BLaER1 (cell line): ENCODE results near the gene HUWE1.

Experiments used
- H3K27ac ChIP-seq: shearing (Covaris generic); formaldehyde crosslinking; 2 replicates; pipeline ENCODE4 v1.8.1; 2022
- H3K27me3 ChIP-seq: shearing (Covaris generic); formaldehyde crosslinking; 2 replicates; pipeline ENCODE4 v1.8.1; 2022
- H3K36me3 ChIP-seq: shearing (Covaris generic); formaldehyde crosslinking; 2 replicates; pipeline ENCODE4 v1.8.1; 2022
- H3K4me1 ChIP-seq: shearing (Covaris generic); formaldehyde crosslinking; 2 replicates; pipeline ENCODE4 v1.8.1; 2022
- H3K4me2 ChIP-seq: shearing (Covaris generic); formaldehyde crosslinking; 2 replicates; pipeline ENCODE4 v1.8.1; 2022
- H3K4me3 ChIP-seq: shearing (Covaris generic); formaldehyde crosslinking; 2 replicates; pipeline ENCODE4 v1.8.1; 2022
- H3K9ac ChIP-seq: shearing (Covaris generic); formaldehyde crosslinking; 2 replicates; pipeline ENCODE4 v1.8.1; 2022
- H3K9me3 ChIP-seq: shearing (Covaris generic); formaldehyde crosslinking; 2 replicates; pipeline ENCODE4 v1.8.1; 2022
- H4K20me1 ChIP-seq: shearing (Covaris generic); formaldehyde crosslinking; 2 replicates; pipeline ENCODE4 v1.8.1; 2022
- Cebpa-rat ChIP-seq: shearing (Covaris generic); IDR thresholded peaks from 2 replicates; pipeline ENCODE4 v1.8.1; 2022

HUWE1 gene

DNA sequence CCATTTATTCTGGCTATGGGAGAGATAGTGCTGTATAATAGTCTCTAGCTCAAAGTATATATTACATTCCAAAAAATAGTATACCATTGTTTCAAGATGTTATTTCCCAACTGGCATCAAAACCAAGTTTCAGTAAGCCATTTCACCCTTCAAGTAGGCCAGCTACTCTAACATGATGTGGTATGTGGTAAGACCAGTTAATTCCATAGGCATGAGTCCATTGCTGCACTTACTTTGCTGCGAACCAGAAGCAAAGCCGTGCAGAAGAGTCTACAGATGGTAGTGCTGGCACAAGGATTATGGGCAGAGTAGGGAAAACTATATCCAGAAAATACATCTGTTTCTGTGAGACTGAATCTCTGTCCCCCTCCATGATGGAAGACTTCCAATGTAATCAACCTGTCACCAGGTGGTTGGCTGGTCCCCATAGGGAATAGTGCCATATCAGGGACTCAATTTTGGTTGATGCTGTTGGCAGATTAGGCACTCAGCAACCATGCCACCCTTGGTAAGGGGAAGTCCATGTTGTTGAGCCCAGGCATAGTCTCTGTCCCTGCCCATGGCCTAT, 202.6 kb downstream of the HUWE1 start:
- H3K4me1 ChIP-seq, result no peaks in the 10 kb centered on the region
- no peaks in the 10 kb centered on the region for H3K36me3 ChIP-seq
- H3K4me3 ChIP-seq, result no peak overlapping the region
- H3K27me3 ChIP-seq, result peaks cover 42% of the 10 kb centered on the region
- H3K4me2 ChIP-seq, result no peak overlapping the region
- no peak overlapping the region for H3K9ac ChIP-seq
- no peaks in the 10 kb centered on the region for H3K9me3 ChIP-seq
- H3K27ac ChIP-seq, result no peak overlapping the region
- no peak for TF ChIP-seq Cebpa-rat
- H4K20me1 ChIP-seq, result no peaks in the 10 kb centered on the region

DNA sequence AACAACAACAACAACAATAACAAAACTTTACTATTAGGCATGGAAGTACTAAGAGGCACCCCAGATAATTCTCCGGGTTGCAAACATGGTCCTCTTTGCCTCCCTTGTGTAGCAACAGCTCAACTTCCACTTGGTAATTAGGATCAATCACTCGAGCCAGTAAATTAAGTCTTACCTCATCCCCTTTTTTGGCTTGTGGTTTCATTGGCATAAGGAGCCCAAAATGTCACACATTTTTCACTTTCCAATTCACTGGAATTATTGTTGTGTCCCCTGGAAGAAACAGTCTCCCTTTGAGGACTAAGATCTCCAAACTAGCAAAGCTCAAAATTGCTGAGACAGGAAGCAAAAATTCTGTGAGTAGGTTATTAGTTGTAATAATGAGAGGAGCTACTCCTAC, 203.1 kb downstream of the HUWE1 start:
- no peak for TF ChIP-seq Cebpa-rat
- Histone ChIP-seq H3K27me3 (peaks cover 42% of the 10 kb centered on the region), H3K9ac (no peak overlapping the region)

More for the DNA sequence above, 203.1 kb downstream of the HUWE1 start:
- H4K20me1 ChIP-seq, result no peaks in the 10 kb centered on the region
- no peak overlapping the region for H3K27ac ChIP-seq
- no peak overlapping the region for H3K4me2 ChIP-seq
- no peak overlapping the region for H3K4me3 ChIP-seq
- no peaks in the 10 kb centered on the region for H3K4me1 ChIP-seq
- H3K9me3 ChIP-seq, result no peaks in the 10 kb centered on the region
- H3K36me3 ChIP-seq, result no peaks in the 10 kb centered on the region
